Body of pancreas (tissue), 4 donors: ENCODE results near the gene POLR3H.

Source experiments
- POLR2A ChIP-seq, 3 donors: fragments of 450-650 bp; IDR thresholded peaks; one replicate each; pipeline ENCODE4 v1.6.1; 2016; ENCODE audit warnings: antibody characterized with exemption in 3 of 3, mild to moderate bottlenecking in 2 of 3
- TF ChIP-seq, protein P1 (sequence below), 7 experiments: fragments of 450-650 bp in 4 of 7; fragments of 200-600 bp in 3 of 7; sonication (generic) in 3 of 7; IDR thresholded peaks; one replicate each; pipeline ENCODE4 v1.5.1; 2016 to 2019; ENCODE audit warnings: antibody characterized with exemption in 7 of 7

DNA sequence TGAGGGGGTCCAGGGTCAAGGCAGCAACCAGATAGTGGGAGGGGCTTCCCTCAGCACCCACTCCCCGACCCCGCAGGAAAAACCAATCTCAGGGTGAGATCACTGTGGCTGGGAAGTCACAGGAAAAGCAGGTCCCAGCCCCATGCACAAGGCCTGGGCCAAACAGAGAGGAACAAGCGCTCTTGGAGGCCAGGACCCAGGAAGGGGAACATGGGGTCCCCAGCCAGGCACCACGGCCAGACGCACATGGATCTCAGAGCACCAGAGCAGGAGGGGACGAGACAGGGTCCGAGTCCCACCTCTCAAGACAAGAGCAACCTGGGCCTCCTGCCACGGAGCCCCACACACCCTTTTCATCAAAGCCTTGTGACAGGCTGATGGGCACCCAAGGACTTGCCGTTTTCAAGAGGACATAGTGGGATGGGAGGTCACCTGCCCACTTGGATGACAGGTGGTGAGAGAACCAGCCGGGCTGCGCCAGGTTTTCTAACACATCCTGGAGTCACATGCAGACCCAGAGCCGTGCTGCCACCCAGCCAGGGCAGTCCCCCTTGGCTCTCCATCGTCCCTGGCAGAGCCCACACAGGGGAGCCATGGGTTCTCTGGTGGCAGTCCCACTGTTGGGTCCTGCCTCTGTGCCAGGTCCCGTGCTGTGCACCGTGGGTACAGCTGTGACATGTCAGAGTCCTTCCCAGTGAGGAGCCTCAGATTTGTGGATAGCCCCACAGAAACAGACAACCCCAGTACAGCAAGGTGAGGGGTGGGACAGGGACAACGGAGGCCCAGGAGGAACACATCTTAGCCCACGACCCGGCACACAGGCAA is 13.2 kb downstream of the POLR3H start:
- TF ChIP-seq, protein P1, sequence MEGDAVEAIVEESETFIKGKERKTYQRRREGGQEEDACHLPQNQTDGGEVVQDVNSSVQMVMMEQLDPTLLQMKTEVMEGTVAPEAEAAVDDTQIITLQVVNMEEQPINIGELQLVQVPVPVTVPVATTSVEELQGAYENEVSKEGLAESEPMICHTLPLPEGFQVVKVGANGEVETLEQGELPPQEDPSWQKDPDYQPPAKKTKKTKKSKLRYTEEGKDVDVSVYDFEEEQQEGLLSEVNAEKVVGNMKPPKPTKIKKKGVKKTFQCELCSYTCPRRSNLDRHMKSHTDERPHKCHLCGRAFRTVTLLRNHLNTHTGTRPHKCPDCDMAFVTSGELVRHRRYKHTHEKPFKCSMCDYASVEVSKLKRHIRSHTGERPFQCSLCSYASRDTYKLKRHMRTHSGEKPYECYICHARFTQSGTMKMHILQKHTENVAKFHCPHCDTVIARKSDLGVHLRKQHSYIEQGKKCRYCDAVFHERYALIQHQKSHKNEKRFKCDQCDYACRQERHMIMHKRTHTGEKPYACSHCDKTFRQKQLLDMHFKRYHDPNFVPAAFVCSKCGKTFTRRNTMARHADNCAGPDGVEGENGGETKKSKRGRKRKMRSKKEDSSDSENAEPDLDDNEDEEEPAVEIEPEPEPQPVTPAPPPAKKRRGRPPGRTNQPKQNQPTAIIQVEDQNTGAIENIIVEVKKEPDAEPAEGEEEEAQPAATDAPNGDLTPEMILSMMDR (IDR thresholded peaks at IDR 0.05), result no peak
- no peak for TF ChIP-seq POLR2A (IDR thresholded peaks at IDR 0.05)
